ENCODE measurements around the gene CYP27B1.
"Not testable (repeated sequence)": the region's sequence is repeated elsewhere in the genome, so short reads cannot be mapped to it uniquely, and the experiment has no call there.

The CYP27B1 gene

DNA sequence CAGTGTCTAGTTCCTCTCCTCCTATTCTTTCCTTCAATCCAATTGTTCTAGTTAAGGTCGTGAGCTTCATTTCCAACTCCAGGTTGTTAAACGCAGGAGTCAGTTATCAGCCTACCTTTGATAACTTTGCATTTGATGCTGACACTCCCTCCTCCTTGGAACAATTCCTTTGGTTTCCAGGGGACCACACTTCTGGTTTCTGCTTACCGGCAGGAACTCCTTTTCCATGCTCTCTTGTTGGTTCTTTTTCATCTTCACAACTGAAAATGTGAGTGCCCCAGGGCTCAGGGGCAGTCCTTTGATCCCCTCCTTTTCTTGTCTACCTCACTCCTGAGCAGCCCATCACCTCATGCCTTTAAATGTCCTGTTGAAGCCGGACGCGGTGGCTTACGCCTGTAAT is 10.5 kb upstream of the CYP27B1 start:
- H3K27ac Mint-ChIP-seq: no peak overlapping the region
- no peaks in the 10 kb centered on the region for H3K9me3 Mint-ChIP-seq
- H3K4me1 Mint-ChIP-seq: peaks cover 10% of the 10 kb centered on the region
- H3K4me3 Mint-ChIP-seq: peak overlapping the region in 1 of 3 experiments; percentile 17
- peaks cover 10% of the 10 kb centered on the region for H3K36me3 Mint-ChIP-seq (ENCODE audit: low read depth)
- no peaks in the 10 kb centered on the region for H3K27me3 Mint-ChIP-seq (ENCODE audit: low read depth)
- TF ChIP-seq, protein P1, sequence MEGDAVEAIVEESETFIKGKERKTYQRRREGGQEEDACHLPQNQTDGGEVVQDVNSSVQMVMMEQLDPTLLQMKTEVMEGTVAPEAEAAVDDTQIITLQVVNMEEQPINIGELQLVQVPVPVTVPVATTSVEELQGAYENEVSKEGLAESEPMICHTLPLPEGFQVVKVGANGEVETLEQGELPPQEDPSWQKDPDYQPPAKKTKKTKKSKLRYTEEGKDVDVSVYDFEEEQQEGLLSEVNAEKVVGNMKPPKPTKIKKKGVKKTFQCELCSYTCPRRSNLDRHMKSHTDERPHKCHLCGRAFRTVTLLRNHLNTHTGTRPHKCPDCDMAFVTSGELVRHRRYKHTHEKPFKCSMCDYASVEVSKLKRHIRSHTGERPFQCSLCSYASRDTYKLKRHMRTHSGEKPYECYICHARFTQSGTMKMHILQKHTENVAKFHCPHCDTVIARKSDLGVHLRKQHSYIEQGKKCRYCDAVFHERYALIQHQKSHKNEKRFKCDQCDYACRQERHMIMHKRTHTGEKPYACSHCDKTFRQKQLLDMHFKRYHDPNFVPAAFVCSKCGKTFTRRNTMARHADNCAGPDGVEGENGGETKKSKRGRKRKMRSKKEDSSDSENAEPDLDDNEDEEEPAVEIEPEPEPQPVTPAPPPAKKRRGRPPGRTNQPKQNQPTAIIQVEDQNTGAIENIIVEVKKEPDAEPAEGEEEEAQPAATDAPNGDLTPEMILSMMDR (IDR thresholded peaks at IDR 0.05; ENCODE audit: unreplicated experiment in 3 of 3): no peak

- H3K9me3 Mint-ChIP-seq: no peaks in the 10 kb centered on the region
- H3K27ac Mint-ChIP-seq: no peak overlapping the region
- H3K4me3 Mint-ChIP-seq: peak overlapping the region; percentile 5 to 63 (median 53)
- peaks cover 16% of the 10 kb centered on the region for H3K4me1 Mint-ChIP-seq
- H3K36me3 Mint-ChIP-seq (ENCODE audit: low read depth): peaks cover 10% of the 10 kb centered on the region
- TF ChIP-seq, protein P1 (IDR thresholded peaks at IDR 0.05; ENCODE audit: unreplicated experiment in 3 of 3): no peak
- no peaks in the 10 kb centered on the region for H3K27me3 Mint-ChIP-seq (ENCODE audit: low read depth)
Measured at GRCh38 chr12:57776247-57776587, 9.3 kb upstream of the CYP27B1 start.

- peaks cover 16% of the 10 kb centered on the region for H3K4me1 Mint-ChIP-seq
- peaks cover 10% of the 10 kb centered on the region for H3K36me3 Mint-ChIP-seq (ENCODE audit: low read depth)
- H3K4me3 Mint-ChIP-seq: peak overlapping the region; percentile 5 to 63 (median 53)
- no peak overlapping the region for H3K27ac Mint-ChIP-seq
- H3K9me3 Mint-ChIP-seq: no peaks in the 10 kb centered on the region
- H3K27me3 Mint-ChIP-seq (ENCODE audit: low read depth): no peaks in the 10 kb centered on the region
- TF ChIP-seq, protein P1 (IDR thresholded peaks at IDR 0.05; ENCODE audit: unreplicated experiment in 3 of 3): no peak
Measured at GRCh38 chr12:57775563-57776246, 8.8 kb upstream of the CYP27B1 start.

- peaks cover 3% of the 10 kb centered on the region for H3K27me3 Mint-ChIP-seq (ENCODE audit: low read depth)
- peak overlapping the region; percentile 5 to 63 (median 53) for H3K4me3 Mint-ChIP-seq
- TF ChIP-seq, protein P1 (IDR thresholded peaks at IDR 0.05; ENCODE audit: unreplicated experiment in 3 of 3): no peak
- H3K27ac Mint-ChIP-seq: no peak overlapping the region
- peaks cover 15% of the 10 kb centered on the region for H3K36me3 Mint-ChIP-seq (ENCODE audit: low read depth)
- no peaks in the 10 kb centered on the region for H3K9me3 Mint-ChIP-seq
- peaks cover 22% of the 10 kb centered on the region for H3K4me1 Mint-ChIP-seq
Measured at GRCh38 chr12:57775044-57775443, 8.2 kb upstream of the CYP27B1 start.

DNA sequence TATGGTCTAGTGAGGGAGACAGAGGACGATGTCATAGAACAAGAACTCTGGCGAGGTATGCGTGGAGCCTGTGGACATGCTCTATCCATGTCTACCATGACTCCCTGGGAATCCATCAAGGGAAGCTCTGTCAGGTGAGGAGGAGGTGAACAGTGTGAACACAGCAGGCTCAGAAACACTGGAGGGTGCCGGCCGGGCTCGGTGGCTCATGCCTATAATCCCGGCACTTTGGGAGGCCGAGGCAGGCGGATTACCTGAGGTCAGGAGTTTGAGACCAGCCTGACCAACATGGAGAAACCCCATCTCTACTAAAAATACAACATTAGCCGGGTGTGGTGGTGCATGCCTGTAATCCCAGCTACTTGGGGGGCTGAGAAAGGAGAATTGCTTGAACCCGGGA is 7.8 kb upstream of the CYP27B1 start:
- Mint-ChIP-seq H3K36me3 (ENCODE audit: low read depth) (peaks cover 19% of the 10 kb centered on the region), H3K4me1 (peaks cover 25% of the 10 kb centered on the region), H3K4me3 (peak overlapping the region; percentile 15 to 49 (median 28))
- H3K9me3 Mint-ChIP-seq; H3K27me3 Mint-ChIP-seq (ENCODE audit: low read depth); H3K27ac Mint-ChIP-seq: not testable (repeated sequence)

GRCh38 chr12:57772429-57773322 is 5.8 kb upstream of the CYP27B1 start, which contains the start of gene EEF1AKMT3:
TSS of gene EEF1AKMT3 (plus strand) at chr12:57772614. CDS start at chr12:57772725, 111 bp downstream.
- peak within 1 kb of the TSS; percentile 92 to 97 (median 93) for H3K27ac Mint-ChIP-seq
- H3K4me3 Mint-ChIP-seq: peak within 1 kb of the TSS; percentile 89 to 97 (median 97)
- peaks cover 19% of the 10 kb centered on the region for H3K27me3 Mint-ChIP-seq (ENCODE audit: low read depth)
- TF ChIP-seq, protein P1 (IDR thresholded peaks at IDR 0.05; ENCODE audit: unreplicated experiment in 3 of 3): no peak
- no peaks in the 10 kb centered on the region for H3K9me3 Mint-ChIP-seq
- H3K36me3 Mint-ChIP-seq (ENCODE audit: low read depth): peaks cover 28% of the 10 kb centered on the region
- peaks cover 25% of the 10 kb centered on the region for H3K4me1 Mint-ChIP-seq
